ENCODE measurements around the gene GADD45B.

GADD45B gene

GRCh38 chr19:2481466-2481865 lies 5.5 kb downstream of the GADD45B start:
- no peak for TF ChIP-seq CTCF (IDR thresholded peaks at IDR 0.05; ENCODE audit: extremely low read depth, missing control alignments)
- no peak for DNase-seq (ENCODE audit: low spot score)

DNA sequence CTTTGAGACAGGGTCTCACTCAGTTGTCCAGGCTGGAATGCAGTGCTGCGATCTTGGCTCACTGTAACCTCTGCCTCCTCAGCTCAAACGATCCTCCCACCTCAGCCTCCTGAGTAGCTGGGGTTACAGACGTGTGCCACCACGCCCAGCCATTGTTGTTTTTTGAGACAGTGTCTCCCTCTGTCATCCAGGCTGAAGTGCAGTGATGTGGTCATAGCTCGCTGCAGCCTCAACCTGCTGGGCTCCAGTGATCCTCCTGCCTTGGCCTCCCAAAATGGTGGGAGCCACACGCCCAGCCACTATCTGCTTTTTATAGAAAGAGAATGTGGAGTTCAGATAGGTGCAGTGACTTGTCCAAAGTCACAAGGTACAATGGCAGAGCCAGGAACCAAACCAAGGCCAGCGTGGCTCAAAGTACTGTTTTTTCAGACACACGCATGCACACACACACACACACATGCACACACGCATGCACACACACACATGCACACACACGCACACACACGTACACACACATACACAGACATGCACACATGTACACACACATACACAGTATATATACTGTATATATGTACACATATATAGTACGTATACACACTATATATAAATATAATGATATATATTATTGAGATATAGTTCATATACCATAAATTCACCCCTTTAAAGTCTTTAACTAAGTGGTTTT lies 6.6 kb downstream of the GADD45B start:
- TF ChIP-seq CTCF (IDR thresholded peaks at IDR 0.05; ENCODE audit: extremely low read depth, missing control alignments), result no peak
- no peak for DNase-seq (ENCODE audit: low spot score)

GRCh38 chr19:2483084-2483483 lies 7.2 kb downstream of the GADD45B start:
- no peak for DNase-seq (ENCODE audit: low spot score)
- TF ChIP-seq CTCF (IDR thresholded peaks at IDR 0.05; ENCODE audit: extremely low read depth, missing control alignments), result no peak

GRCh38 chr19:2483484-2484151 lies 7.7 kb downstream of the GADD45B start:
- no peak for DNase-seq (ENCODE audit: low spot score)
- no peak for TF ChIP-seq CTCF (IDR thresholded peaks at IDR 0.05; ENCODE audit: extremely low read depth, missing control alignments)

- no peak for TF ChIP-seq CTCF (IDR thresholded peaks at IDR 0.05; ENCODE audit: extremely low read depth, missing control alignments)
- no peak for DNase-seq (ENCODE audit: low spot score)
Measured at GRCh38 chr19:2484178-2484937, 8.4 kb downstream of the GADD45B start.

DNA sequence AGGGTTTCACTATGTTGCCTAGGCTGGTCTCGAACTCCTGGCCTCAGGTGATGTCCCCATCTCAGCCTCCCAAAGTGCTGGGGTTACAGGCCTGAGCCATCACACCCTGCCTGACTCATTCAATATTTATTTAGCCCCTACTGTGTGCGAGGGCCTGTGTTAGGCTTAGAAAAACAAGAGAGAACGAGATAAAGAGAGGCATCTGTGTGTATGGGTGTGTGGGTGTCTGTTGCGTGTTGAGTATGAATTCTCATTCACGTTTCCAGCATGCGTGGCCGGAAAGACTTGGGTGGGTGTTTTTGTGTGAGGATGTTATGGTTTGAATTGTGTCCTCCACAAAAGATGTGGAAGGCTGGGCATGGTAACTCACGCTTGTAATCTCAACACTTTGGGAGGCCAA lies 9.5 kb downstream of the GADD45B start:
- DNase-seq (ENCODE audit: low spot score), result no peak
- no peak for TF ChIP-seq CTCF (IDR thresholded peaks at IDR 0.05; ENCODE audit: extremely low read depth, missing control alignments)

DNA sequence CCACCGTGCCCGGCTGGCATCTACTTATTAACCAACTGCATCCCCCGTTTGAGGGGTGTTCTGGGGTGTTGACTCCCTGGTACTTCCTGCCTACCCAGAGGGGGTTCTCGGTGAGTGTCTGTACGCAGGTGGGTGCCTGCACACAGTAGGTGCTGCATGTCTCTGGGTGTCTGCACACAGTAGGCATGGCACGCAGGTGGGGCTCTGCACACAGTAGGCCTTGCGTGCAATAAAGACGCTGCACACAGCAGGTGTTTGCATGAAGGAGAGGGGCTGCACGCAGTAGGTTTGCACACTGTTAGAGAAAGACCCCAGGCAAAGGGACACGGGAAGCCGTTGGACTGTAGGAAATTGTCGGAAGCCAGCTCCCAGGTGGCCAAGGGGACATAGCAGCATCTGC lies 11.2 kb downstream of the GADD45B start:
- DNase-seq (ENCODE audit: low spot score), result no peak
- no peak for TF ChIP-seq CTCF (IDR thresholded peaks at IDR 0.05; ENCODE audit: extremely low read depth, missing control alignments)

All from GM20000 (cell line).